BLaER1 treated with 17β-estradiol and CSF1 and Interleukin-3, amounts not matched to agents 10 nM and 100 nM (cell line): ENCODE measurements around the gene NEMF.
A peak's percentile ranks its signal among the peaks of the same experiment; 100 is the strongest.

Experiments
- H3K27ac ChIP-seq, 11 experiments: shearing (Covaris generic); formaldehyde crosslinking; 2 replicates each; pipeline ENCODE4 v1.8.1; 2022
- H3K27me3 ChIP-seq, 11 experiments: shearing (Covaris generic); formaldehyde crosslinking; 2 replicates each; pipeline ENCODE4 v1.8.1; 2022
- H3K36me3 ChIP-seq, 11 experiments: shearing (Covaris generic); formaldehyde crosslinking; 2 replicates each; pipeline ENCODE4 v1.8.1; 2022
- H3K4me1 ChIP-seq, 10 experiments: shearing (Covaris generic); formaldehyde crosslinking; 2 replicates each; pipeline ENCODE4 v1.8.1; 2022
- H3K4me2 ChIP-seq, 11 experiments: shearing (Covaris generic); formaldehyde crosslinking; 2 replicates each; pipeline ENCODE4 v1.8.1; 2022
- H3K4me3 ChIP-seq, 10 experiments: shearing (Covaris generic); formaldehyde crosslinking; 2 replicates each; pipeline ENCODE4 v1.8.1; 2022
- H3K9ac ChIP-seq, 11 experiments: shearing (Covaris generic); formaldehyde crosslinking; 2 replicates each; pipeline ENCODE4 v1.8.1; 2022
- H3K9me3 ChIP-seq, 11 experiments: shearing (Covaris generic); formaldehyde crosslinking; replicated peaks in 1 of 11; 2 replicates each; pipeline ENCODE4 v1.8.1; 2022
- H4K20me1 ChIP-seq, 11 experiments: shearing (Covaris generic); formaldehyde crosslinking; 2 replicates each; pipeline ENCODE4 v1.8.1; 2022
- Cebpa-rat ChIP-seq, 11 experiments: shearing (Covaris generic); IDR thresholded peaks; 2 replicates each; pipeline ENCODE4 v1.8.1; 2022

Gene NEMF

GRCh38 chr14:49858383-49858782 lies 5.8 kb upstream of the NEMF start:
- H3K4me2 ChIP-seq: peak overlapping the region; percentile 52 to 86 (median 70); a peak in 17 of 22 replicates

GRCh38 chr14:49857427-49858003 lies 4.9 kb upstream of the NEMF start:
- Histone ChIP-seq H3K27ac (peak overlapping the region; percentile 8 to 75 (median 62); a peak in 18 of 22 replicates), H3K27me3 (no peaks in the 10 kb centered on the region), H3K4me1 (peaks cover 31 to 43% (median 34%) of the 10 kb centered on the region in 10 experiments), H3K36me3 (no peaks in the 10 kb centered on the region), H3K9me3 (peaks cover 0 to 17% (median 11%) of the 10 kb centered on the region in 11 experiments; a peak in 16 of 22 replicates), H3K4me2 (peak overlapping the region; percentile 52 to 86 (median 70)), H3K4me3 (no peak overlapping the region; a peak in 1 of 20 replicates), H3K9ac (peak overlapping the region in 8 of 11 experiments; percentile 20 to 63 (median 35); a peak in 11 of 22 replicates), H4K20me1 (no peaks in the 10 kb centered on the region)
- TF ChIP-seq Cebpa-rat (IDR thresholded peaks at IDR 0.05): no peak

More at GRCh38 chr14:49858383-49858782, 5.8 kb upstream of the NEMF start:
- H3K9ac ChIP-seq: no peak overlapping the region; a peak in 1 of 22 replicates
- H3K9me3 ChIP-seq: peaks cover 0 to 17% (median 11%) of the 10 kb centered on the region in 11 experiments; a peak in 16 of 22 replicates
- TF ChIP-seq Cebpa-rat (IDR thresholded peaks at IDR 0.05): no peak
- no peak overlapping the region for H3K4me3 ChIP-seq
- H3K4me1 ChIP-seq: peaks cover 31 to 43% (median 35%) of the 10 kb centered on the region in 10 experiments
- no peaks in the 10 kb centered on the region for H3K36me3 ChIP-seq
- H3K27ac ChIP-seq: peak overlapping the region in 10 of 11 experiments; percentile 8 to 75 (median 63); a peak in 12 of 22 replicates
- no peaks in the 10 kb centered on the region for H3K27me3 ChIP-seq
- H4K20me1 ChIP-seq: no peaks in the 10 kb centered on the region

GRCh38 chr14:49853572-49854375 lies 1.2 kb upstream of the NEMF start:
- peak overlapping the region in 1 of 11 experiments; percentile 94; a peak in 1 of 22 replicates for H3K27ac ChIP-seq

GRCh38 chr14:49853158-49853477 lies 530 bp upstream of the NEMF start:
- Histone ChIP-seq H3K4me3 (peak overlapping the region; percentile 73 to 92 (median 80)), H3K4me1 (peaks cover 25 to 48% (median 33%) of the 10 kb centered on the region in 10 experiments), H3K4me2 (peak overlapping the region; percentile 57 to 81 (median 77)), H3K9me3 (peaks cover 0 to 2% (median 0%) of the 10 kb centered on the region in 11 experiments; a peak in 7 of 22 replicates), H3K27me3 (no peaks in the 10 kb centered on the region), H3K27ac (peak overlapping the region; percentile 88 to 98 (median 94); a peak in 20 of 22 replicates), H3K9ac (peak overlapping the region; percentile 91 to 99 (median 96)), H4K20me1 (peaks cover 0 to 33% (median 16%) of the 10 kb centered on the region in 11 experiments; a peak in 13 of 22 replicates), H3K36me3 (peaks cover 28 to 33% (median 31%) of the 10 kb centered on the region in 11 experiments)
- TF ChIP-seq Cebpa-rat (IDR thresholded peaks at IDR 0.05): peak in 2 of 11 experiments; percentile 11 to 57; a peak in 1 of 22 replicates

More at GRCh38 chr14:49853572-49854375, 1.2 kb upstream of the NEMF start:
- no peak for TF ChIP-seq Cebpa-rat (IDR thresholded peaks at IDR 0.05)
- H3K4me1 ChIP-seq: peaks cover 32 to 54% (median 36%) of the 10 kb centered on the region in 10 experiments
- H3K4me3 ChIP-seq: peak overlapping the region in 9 of 10 experiments; percentile 34 to 92 (median 78); a peak in 10 of 20 replicates
- peaks cover 0 to 27% (median 11%) of the 10 kb centered on the region in 11 experiments; a peak in 11 of 22 replicates for H4K20me1 ChIP-seq
- H3K36me3 ChIP-seq: peaks cover 23 to 26% (median 25%) of the 10 kb centered on the region in 11 experiments
- peak overlapping the region in 10 of 11 experiments; percentile 57 to 81 (median 77); a peak in 16 of 22 replicates for H3K4me2 ChIP-seq
- peaks cover 0 to 8% (median 6%) of the 10 kb centered on the region in 11 experiments; a peak in 16 of 22 replicates for H3K9me3 ChIP-seq
- H3K9ac ChIP-seq: 0 out of 22 replicates have a peak overlapping the region, but pooled peaks of 1 of the 11 experiments have one; percentile 94
- no peaks in the 10 kb centered on the region for H3K27me3 ChIP-seq

GRCh38 chr14:49851813-49852212 lies 775 bp downstream of the NEMF start:
- Histone ChIP-seq H3K27me3 (no peaks in the 10 kb centered on the region), H3K9ac (peak overlapping the region; percentile 91 to 99 (median 96)), H3K4me1 (peaks cover 12 to 35% (median 20%) of the 10 kb centered on the region in 10 experiments), H4K20me1 (peaks cover 0 to 45% (median 29%) of the 10 kb centered on the region in 11 experiments; a peak in 16 of 22 replicates), H3K36me3 (peaks cover 41 to 46% (median 44%) of the 10 kb centered on the region in 11 experiments), H3K4me2 (peak overlapping the region; percentile 57 to 84 (median 78)), H3K4me3 (peak overlapping the region; percentile 73 to 92 (median 80)), H3K9me3 (no peaks in the 10 kb centered on the region), H3K27ac (peak overlapping the region; percentile 88 to 98 (median 94))
- no peak for TF ChIP-seq Cebpa-rat (IDR thresholded peaks at IDR 0.05)

GRCh38 chr14:49849213-49849847 lies 3.3 kb downstream of the NEMF start:
- H4K20me1 ChIP-seq: peaks cover 0 to 67% (median 38%) of the 10 kb centered on the region in 11 experiments; a peak in 17 of 22 replicates
- H3K9me3 ChIP-seq: no peaks in the 10 kb centered on the region
- peaks cover 66 to 70% (median 69%) of the 10 kb centered on the region in 11 experiments for H3K36me3 ChIP-seq
- H3K4me1 ChIP-seq: peaks cover 9 to 26% (median 17%) of the 10 kb centered on the region in 10 experiments
- no peak overlapping the region for H3K4me3 ChIP-seq
- H3K4me2 ChIP-seq: peak overlapping the region in 2 of 11 experiments; percentile 15 to 81; a peak in 2 of 22 replicates
- TF ChIP-seq Cebpa-rat (IDR thresholded peaks at IDR 0.05): no peak
- no peaks in the 10 kb centered on the region for H3K27me3 ChIP-seq
- peak overlapping the region in 1 of 11 experiments; percentile 42; a peak in 2 of 22 replicates for H3K9ac ChIP-seq
- no peak overlapping the region for H3K27ac ChIP-seq

- Histone ChIP-seq H3K36me3 (peaks cover 97 to 100% (median 98%) of the 10 kb centered on the region in 11 experiments), H3K4me1 (no peaks in the 10 kb centered on the region; a peak in 1 of 20 replicates), H3K9ac (no peak overlapping the region), H3K27ac (no peak overlapping the region), H3K9me3 (peaks cover 0 to 5% (median 0%) of the 10 kb centered on the region in 11 experiments; a peak in 2 of 22 replicates), H4K20me1 (peaks cover 4 to 30% (median 7%) of the 10 kb centered on the region in 11 experiments; a peak in 12 of 22 replicates), H3K4me2 (no peak overlapping the region), H3K4me3 (no peak overlapping the region), H3K27me3 (no peaks in the 10 kb centered on the region)
- no peak for TF ChIP-seq Cebpa-rat (IDR thresholded peaks at IDR 0.05)
Observed at GRCh38 chr14:49828640-49829039, 23.9 kb downstream of the NEMF start.

GRCh38 chr14:49820176-49820575 lies 32.4 kb downstream of the NEMF start:
- Histone ChIP-seq H3K9ac (no peak overlapping the region), H3K4me2 (no peak overlapping the region), H3K27ac (no peak overlapping the region), H3K36me3 (peaks cover 82 to 92% (median 88%) of the 10 kb centered on the region in 11 experiments), H4K20me1 (no peaks in the 10 kb centered on the region; a peak in 2 of 22 replicates), H3K9me3 (peaks cover 37 to 60% (median 50%) of the 10 kb centered on the region in 11 experiments), H3K4me1 (peaks cover 0 to 17% (median 0%) of the 10 kb centered on the region in 10 experiments; a peak in 3 of 20 replicates), H3K27me3 (no peaks in the 10 kb centered on the region), H3K4me3 (no peak overlapping the region)
- TF ChIP-seq Cebpa-rat (IDR thresholded peaks at IDR 0.05): no peak
